Measurements from ENCODE around the gene WLS.
"Not testable (repeated sequence)": the region's sequence is repeated elsewhere in the genome, so short reads cannot be mapped to it uniquely, and the experiment has no call there.

The WLS gene

DNA sequence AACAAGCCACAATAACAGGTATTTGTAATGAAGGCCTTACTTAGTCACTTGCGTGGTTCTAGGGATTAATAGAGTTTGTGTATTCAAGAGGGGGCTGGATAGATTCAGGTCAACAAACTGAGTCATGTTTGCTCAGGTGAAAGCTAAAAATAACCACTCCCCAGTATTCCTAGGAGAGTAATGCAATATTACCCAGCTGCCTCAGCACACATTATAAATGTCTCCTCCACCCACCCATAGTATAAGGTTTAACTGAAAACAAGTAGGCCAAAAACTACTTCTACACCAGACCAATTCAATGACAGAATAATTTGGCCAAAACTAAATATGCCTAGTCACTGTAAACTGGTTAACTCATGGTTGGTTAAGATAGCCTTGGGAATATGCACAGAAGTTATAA, 34.4 kb downstream of the WLS start:
- no peak for DNase-seq

DNA sequence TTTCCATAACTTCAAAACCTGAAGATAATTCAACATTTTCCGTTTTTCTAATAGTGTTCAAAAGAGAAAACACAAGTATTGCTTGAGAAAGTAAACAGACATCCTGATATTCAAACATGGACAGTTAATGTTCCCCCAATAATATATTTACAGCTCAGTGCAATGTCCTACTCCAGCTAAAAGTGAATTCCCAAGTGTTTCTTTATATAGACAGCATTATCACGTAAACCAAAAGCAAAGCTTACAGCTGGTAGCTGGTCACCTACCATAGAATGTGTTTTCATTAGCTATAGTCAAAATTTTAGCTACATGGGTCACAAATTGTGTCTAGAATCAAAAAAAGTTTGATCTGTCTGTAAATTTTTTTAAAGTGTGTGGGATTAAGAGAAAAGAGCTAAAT, 34.9 kb downstream of the WLS start:
- DNase-seq: no peak

DNA sequence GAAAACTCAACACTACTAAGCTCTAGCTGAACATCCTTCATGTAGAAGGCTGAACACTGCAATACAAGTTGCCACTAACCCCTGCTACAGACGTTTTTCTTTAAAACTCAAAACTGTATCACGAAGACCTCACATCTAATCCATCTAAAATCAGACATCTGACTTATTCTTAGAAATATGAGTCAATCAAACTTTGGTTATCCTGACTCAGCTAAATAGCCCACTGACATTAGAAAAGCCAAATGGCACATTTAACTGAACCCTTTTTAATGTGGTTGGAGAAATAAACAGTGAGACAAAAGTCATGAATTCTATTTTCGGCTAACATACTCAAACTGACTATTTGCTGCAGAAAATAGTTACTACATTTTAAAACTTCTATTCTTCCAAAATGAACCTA, 35.6 kb downstream of the WLS start:
- DNase-seq: no peak

DNA sequence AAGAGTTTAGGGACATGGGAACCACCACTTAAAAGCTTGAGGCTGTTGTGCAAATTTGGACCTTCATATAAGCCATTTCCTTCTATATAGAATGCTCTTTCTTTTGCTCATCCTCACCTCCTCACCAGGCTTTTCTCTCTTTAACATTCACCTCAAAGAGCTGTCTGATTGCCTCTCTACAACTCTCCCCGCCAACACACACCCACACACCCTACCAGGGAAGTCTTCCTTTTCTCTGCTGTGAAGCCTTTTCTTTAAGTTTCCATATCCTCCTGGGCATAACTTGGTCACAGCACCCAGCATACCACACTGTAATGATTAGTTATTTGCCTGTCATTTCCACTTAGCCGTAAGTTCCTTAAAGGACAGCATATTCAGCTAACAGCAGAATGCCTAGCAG, 40.6 kb downstream of the WLS start:
- DNase-seq: no peak

DNA sequence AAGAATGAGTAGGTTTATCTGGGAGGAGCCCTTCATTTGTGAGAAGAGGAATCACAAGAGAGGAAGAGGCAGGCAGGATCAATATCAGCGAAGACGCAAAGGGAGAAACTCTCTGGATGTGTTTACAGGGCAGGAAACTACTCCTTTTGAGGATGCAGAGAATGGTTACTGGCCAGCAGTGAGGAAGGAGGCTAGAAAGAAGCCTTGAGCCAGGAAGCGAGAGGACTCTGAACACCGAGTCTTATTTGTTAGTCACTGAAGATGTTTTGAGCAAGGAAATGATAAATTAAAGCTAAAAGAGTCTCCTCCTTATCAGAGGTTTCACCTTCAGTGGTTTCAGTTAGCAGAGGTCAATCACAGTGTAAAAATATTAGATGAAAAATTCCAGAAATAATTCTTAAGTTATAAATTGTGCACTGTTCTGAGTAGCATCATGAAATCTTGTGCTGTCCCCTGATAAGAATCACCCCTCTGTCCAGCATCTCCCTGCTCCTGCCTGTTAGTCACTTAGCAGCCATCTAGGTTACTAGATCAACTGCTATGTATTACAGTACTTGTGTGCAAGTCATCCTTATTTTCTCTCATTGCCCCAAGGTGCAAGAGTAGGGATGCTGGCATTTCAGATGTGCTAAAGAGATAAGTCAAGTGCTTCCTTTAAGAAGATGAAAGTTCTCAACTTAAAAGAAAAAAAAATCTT, 43.5 kb downstream of the WLS start:
- DNase-seq: no peak

DNA sequence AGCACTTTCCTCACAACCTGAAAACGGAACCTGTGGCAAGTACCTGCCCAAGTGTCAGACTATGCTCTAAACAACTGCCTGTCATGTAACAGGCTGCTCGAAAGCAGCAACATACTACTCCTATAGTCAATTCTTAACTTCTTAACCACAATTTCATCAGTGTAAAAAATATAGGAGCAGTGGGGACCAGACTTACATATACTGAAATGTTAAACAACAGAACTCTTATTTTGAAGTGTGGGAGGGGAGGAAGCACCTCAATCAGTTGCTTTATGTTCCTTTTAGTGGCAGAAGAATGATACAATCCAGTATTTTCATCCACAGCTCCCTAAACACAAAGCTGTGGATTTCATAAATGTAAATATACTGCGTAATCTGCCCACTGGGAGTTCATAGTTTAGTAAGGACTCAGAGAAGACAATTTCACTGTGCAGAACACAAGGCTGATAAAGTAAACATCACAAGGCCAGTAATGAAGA, 44.2 kb downstream of the WLS start:
- no peak for DNase-seq

DNA sequence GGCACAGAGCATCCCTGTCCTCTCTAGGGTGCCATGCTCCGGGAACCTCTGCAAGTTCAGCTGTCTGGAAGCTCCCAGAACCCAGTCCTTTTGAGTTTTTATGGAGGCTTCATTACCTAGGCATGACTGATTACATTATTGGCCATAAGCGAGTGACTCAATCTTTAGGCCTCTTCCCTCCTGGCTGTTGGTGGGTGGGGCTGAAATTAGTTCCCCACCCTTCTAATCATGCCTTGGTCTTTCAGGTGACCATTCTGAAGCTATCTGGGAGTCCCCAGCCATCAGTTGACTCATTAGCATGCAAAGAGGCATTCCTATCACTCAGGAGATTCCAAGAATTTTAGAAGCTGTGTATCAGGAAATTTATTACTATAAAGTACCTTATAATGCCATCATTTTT, 46.6 kb downstream of the WLS start:
- no peak for DNase-seq

DNA sequence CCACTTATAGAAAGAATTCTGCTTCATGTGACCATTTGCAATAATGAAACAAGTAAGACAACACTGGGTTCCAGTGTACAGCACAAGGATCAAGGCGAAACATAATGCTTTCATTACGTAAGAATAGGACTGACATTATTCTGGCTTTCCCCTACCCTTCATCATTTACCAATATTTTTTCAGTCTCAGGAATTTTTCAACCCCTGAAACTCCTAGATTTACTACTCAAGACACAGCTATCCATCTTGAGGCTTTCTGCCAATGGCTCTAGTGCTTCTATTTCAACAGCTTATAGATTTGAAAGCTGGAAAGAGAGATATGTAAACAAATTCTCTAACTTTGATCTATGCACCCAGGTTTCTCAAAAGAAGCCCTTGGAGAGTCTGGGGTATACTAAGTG, 48.4 kb downstream of the WLS start:
- DNase-seq: no peak

DNA sequence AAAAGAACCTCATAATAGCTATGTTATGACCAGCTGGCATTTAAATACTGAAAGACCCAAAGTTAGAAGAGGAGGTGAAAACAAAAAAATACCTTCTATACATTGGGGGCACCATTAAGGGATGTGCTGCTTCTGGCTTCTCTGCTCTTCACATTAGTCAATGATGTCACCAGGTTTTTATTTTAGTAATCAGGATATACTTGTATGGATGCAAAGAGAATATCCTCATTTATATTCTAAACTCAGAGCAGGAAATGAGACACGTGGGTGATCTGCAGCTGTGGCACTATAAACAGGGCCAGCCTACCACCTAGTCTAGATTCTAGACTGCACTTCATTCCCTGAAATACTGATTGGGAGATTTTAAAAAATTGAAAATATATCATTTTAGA, 51.2 kb downstream of the WLS start:
- no peak for DNase-seq

DNA sequence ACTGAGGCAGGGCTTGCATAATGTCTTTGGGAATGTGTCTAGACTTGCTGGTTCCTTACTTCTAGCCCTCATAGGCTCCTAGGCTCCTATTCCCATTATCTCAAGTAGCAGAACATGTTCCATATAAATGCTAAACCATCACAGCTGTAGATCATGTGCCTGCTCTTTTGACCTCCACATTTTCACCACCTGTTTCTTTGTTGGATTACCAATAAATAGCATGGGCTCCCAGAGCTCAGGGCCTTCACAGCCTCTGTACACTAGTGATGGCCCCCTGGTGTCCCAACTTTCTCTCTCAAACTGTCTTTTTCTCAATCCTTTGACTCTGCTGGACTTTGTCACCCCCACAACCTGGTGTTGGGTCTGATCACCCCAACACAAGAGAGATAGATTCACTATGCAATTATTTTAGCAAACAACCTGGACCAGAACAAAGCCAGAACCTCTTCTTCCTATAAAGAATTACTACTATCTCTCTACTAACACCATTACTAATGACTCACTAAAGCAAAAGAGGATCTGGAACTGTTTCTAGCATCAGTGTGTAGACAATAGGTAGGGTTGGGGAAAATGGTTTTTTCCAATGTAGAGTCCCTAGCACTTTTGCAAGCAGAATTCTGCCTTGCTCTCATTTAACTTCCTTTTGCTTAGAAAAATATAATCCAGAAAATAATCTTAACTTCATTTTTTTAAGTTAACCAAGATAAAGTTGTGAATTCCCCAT, 51.7 kb downstream of the WLS start:
- DNase-seq: no peak

DNA sequence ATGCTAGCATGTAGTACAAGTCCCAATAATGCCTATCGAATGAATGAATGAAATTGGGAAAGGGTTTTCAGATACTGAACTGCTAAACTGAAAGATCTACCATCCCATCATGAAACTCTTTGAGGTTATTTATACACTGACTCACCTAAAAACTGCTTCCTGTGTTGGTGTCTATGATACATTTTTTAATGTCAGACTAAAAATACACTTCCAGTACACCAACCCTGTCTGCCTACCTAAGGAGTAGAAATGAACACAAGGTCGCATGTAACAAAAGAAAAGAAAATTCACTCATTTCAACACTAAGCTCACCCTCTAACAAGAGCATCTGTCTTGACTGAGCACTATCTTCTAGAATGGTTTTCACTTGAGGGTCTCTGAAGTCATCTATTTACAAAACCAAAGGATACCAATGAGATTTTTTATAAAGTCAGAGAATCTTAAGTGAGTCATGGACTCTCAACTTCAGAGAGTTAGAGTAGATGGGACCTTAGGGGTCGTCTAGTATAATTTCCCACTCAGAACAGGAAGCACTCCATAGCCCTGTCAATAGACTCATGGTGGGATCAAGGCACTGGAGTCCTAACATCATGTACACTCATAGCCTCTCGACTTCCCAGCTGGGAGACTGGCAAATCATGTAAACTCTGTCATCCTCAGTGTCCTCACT, 53.4 kb downstream of the WLS start:
- no peak for DNase-seq

DNA sequence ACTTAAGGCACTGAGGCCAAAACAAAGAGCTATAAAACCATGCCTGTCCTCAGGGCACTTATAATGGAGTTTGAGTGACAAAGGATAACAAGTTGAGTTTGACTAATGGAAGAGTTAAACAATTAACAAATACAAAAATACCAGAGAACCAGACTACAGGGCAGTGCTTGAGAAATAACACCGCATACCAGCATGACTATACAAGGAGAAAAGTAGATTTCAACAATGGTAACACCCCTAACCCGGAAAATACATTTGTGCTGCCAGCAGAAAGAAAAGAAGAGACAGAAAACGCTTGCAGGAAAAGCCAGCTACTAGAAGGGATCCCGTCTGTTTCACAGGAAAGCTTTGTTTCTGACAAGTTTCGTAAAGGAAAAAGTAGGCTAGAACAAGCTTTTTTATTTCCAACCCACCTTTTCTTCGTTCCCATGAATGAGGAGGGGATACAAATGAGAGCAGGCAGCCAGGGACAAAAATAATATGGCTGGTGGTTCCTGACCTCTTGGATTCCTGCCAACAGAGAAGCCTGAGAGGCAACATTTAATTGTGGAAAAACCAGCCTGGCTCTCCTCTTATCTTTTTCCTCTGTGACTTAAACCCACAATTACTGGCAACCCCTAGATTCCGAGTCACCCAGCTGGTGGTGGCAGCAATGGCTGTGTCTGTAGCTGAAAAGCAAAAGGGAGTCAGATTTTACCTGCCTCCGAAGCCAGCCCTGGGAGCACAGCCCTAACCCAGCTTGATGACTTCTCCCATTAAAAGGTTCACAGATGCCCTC, 56.5 kb downstream of the WLS start:
- no peak for DNase-seq

DNA sequence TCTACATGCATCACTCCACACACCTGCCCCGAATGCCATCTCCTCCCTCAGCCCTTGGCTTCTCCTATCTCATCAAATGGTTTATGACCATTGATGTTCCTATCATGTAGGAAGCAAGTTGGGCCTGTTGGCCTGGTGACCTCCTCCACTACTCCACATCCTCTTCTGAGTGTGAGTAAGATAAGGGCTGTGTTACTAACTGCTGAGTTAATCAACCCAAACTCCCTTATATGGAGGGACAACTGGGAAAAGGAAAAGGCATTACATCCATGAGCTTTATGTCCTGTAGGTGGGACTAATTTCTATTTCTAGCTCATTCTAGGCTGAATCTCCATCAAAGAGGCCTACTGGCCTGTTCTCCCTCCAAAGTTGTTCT, 57.6 kb downstream of the WLS start:
- DNase-seq: no peak

DNA sequence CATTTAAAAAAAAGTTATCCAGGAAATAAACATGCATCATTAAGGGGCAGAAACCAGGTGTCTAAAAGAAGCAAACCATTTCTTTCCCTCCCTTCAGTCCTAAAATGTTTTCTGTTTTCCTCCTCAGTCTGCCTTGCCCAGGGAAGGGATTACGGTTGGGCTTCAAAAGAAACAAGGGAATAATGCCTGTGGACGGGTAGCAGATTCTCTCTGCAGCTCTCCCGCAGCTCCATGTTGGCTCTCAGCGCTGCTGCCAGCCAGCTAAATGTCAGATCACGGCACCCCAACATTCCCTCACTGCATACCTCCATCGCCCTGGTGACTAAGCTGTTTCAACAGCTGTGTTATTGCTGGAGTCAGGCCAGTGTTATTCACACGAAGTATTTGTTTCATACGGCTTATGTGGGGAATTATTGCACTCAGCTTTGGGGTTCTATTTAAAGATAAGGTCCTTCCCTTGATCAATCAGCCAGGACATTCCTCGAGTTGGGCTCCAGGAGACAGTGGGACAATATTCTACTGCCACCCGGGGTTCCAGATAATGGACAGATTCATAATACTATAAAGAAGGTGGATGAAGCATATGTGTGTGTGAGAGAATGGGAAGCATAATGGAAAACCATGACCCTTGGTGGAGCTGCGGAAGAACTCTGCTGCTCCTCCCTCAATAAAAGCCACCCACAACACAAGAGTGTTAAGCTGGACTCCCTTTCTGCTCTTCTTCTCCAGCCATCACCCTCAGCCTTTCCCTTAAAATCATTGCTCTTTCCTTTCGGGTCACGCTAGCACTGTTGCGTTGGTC, 58.2 kb downstream of the WLS start:
- DNase-seq: peak; percentile 56

DNA sequence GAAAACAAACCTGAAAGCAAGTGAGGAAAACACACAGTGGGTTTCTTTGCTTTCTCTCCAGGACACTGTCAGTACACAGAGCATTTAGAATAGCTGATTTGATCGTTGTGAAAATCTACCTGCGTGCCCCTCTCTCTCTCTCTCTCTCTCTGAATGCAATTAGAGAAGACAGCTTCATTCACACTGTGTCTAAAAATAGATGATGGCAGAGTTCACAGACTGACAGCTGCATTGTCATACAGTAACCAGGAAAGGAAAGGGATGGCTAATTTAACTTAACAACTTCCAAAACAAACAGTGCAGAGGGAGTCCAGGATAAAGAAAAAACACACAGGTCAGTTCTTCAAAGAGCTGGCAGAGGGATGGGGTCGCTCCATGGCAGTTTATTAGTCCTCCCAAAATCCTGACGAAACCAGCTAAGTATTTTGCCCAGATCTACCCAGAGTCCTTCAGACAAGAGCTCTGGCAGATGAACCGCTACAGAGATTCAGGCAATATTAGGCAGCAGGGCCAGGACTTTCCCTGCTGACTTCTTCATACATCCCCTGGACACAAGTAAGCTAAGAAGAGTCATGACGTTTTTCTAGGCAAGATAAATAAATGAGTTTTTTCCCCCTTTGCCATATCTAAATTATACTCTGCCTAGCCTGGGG, 58.9 kb downstream of the WLS start:
- peak; percentile 34 for DNase-seq

DNA sequence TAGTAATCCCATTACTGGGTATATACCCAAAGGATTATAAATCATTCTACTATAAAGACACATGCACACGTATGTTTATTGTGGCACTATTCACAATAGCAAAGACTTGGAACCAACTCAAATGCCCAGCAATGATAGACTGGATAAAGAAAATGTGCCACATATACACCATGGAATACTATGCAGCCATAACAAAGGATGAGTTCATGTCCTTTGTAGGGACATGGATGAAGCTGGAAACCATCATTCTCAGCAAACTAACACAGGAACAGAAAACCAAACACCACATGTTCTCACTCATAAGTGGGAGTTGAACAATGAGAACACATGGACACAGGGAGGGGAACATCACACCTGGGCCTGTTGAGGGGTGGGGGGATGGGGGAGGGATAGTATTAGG, 60.5 kb downstream of the WLS start:
- not testable (repeated sequence) for DNase-seq

DNA sequence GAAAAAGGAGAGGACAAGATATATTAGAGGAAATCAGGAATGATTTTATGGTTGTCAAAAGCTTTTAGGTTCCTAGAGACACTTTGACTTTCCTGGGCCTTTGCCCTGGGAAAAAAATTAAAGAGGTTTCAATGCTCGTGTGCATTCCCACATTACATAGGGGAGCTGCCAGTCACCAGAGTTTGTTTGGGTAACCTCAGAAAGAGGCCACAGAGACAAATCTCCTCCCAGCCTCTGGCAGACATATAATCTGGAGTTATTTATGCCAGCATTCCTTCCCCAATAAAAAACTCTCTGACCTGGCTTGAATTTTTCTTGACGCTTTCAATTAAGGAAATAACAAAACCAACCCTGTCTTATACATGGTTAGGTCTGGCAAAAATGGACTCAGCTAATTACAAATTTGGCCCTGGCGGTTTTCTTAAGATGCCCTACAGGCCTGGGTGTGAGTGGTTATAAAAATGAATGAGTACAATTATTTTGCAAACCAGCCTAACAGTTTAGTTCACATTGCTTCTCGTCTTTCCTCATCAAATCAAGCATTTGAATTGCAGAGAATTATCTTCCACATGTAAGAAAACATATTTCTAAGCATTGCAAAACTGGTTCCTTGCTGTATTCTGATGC, 63.7 kb downstream of the WLS start:
- no peak for DNase-seq

DNA sequence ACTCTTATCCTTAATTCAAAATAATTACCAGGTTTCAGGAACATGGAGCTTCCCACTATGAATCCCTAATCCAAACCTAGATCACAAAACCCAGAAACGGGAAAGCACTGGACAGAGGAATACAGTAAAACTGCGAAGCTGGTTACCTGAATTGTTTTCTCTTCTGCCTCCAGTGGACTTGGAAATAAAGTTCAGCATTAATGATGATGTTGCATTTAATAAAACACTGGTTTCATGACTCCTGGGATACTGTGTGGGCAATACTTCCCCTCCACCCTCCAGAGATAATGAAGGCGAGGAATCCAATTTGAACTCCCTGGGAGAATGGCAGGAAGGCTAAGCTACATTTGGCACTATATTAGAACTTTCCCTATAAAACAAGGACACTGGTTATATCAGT, 65.1 kb downstream of the WLS start:
- no peak for DNase-seq

DNA sequence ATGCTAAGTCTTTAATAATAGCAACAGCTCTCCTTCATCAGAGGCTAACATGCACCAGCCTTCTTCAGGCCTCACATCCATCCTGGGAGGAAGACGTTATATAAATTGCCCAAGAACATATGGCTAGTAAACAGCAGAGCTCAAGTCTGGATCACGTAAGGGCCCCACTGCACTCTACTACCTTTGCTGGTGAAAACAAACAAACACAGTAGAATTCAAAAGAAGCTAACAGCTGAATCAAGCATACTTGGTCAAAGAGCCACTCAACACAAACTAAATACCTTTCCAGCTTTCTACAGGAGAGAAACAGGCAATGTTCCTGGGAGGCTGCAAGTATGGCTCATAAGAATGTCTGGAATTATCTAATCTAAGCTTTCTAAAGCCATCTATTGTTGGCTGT, 66.0 kb downstream of the WLS start:
- DNase-seq: no peak

DNA sequence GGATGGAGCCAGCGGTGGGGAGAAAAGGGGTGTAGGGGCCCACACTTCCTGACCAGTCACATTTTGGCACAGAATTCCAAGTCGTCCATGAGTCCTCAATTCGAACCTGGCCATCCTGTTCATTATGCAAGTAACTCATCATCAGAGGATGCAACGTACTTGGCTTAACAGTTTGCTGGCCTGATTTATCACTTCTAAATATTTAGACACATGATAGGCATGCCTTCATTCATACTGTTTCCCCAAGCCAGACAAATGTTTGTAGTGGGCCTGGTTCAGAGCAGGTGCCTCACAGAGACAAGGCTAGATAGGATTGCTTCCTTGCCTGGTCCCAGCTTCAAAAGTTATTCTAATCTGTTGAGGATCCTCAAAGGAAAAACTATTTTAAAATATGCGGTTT, 66.7 kb downstream of the WLS start:
- no peak for DNase-seq

DNA sequence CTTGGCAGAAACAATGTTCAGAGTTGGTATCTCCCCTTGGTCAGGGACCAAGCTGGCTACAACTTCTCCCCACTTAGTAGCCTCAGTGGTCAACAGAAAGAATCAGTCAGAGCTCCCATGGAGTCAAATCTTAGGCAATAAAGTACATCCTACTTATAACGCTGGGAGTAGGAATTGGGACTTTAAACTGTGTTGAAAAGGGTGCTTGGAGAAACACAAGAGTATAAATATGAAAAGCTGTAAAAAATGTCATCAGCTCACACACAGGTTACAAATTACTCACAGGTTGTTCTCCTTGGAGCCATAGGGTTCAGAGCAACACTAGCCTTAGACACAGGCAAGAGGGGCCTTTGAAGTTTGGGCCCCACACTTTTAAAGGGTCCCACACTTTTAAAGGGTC, 67.4 kb downstream of the WLS start:
- no peak for DNase-seq

DNA sequence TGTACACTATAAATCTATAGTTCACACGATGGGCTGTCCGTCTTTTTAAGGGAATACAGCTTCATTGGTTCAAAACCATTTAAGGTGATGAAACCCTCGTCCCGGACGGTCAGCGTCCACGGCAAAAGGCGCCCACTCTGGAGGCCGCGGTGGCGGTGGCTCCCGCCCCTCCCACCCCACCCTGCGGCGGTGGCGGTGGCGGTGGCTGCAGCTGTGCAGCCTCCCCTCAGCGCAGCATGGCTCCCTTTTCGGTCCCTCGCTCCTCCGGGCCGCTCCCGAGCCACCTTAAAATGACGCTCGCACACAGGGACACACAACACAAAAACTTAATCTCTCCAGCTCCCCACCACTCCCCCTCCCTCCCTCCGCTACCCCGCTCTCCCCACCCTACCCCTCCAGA, 69.1 kb downstream of the WLS start:
- no peak for DNase-seq

Measured in NCI-H1694 (cell line).